HG03039 (cell line): ENCODE results near the gene TGFBR3.

Experiments used
- ATAC-seq: cut with Tn5 transposase; IDR thresholded peaks from one replicate; pipeline ENCODE4 v1.9.1; 2021; ENCODE audit warnings: mild to moderate bottlenecking, moderate library complexity; ENCODE audit not compliant: unreplicated experiment

Gene TGFBR3

DNA sequence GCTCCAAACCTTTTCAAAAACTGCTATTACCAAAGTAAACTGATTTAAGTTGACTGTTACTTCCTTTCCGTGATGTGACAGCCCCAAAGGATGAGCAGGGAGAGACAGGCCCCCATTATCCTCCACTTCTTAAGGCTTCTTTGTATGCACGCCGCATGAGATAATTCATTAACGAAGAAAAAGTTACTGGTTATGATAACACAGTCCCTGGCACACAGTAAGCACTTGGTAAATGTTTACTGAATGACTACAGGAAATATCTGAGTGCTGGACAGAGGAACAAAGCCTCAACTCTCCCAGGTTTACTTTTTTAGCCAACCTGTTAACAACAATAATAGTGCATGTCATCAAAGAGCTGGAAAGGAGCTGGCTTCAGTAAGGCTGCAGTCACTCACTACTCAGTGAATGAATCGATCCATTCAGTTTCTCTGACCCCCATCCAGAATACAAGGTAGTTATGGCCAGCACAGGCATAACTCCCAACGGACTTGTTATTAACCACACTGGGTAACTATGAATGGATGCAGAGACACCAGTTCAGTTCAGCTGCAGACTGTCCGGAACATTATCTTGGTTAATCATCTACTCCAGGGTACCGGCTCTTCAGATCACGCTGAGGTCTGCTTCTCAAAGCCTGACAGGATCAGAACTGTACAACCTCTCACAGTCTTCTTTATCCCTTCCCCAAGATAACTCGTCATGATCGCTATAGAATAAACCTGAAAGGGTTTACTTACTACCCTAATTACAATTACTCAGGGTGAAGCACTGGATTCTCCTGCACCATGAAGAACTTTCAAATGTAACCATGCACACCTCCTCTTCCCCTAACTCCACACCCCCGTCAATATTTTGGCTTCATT is 58.3 kb downstream of the TGFBR3 start:
- no peak for ATAC-seq

DNA sequence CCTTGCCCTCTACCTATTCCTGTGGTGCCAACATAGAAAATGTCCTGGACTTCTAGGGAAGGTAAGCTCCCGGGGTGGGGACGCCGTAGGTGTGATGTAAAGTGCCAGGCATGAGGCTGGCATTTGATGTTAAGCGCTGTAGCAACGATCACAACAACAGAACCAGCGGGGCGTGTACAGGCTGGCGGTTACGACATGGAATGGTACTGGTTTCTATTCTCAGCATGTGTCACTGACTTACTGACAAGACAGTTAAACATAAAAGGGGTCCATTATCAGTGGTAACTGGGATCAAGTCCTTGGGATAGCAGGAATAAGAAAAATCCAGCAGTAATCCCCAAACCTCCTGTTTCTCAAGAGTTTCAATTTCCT is 58.9 kb downstream of the TGFBR3 start:
- no peak for ATAC-seq

DNA sequence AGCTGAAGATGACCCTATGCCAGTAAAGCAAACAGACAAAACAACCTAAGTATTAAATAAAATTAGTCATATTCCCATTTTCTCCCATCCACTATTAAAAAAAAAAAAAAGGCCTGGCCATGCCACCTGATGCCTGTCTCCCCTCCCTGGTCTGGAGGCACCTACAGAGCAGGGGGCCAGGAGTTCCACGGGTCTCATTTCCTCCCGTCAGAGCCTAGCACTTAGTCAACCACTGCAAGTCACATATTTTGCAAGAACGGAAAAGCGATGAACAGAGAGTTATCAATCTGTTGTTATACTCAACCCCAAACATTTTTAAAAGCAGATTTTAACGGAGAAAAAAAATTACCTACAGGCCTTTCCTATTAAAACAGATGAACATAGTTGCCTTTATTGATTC is 59.3 kb downstream of the TGFBR3 start:
- no peak for ATAC-seq

DNA sequence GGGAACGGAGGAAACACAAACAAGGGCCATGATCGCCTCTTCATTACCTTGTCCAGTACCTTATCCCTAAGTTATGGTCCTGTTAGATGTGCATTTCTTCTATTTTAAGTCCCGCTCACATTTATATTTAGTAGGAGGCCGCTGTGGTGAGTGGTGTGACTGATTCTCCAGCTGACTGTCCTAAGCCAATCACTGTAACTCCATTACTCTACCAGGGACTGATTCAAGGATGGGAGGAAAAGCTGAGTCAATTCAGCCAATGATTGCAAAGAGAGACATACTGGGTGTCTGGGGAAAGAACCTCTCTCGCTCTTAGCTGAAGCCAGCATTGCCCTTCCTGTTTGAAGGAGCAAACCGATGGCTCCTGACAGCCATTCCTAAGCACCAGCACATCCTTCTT is 59.7 kb downstream of the TGFBR3 start:
- no peak for ATAC-seq

DNA sequence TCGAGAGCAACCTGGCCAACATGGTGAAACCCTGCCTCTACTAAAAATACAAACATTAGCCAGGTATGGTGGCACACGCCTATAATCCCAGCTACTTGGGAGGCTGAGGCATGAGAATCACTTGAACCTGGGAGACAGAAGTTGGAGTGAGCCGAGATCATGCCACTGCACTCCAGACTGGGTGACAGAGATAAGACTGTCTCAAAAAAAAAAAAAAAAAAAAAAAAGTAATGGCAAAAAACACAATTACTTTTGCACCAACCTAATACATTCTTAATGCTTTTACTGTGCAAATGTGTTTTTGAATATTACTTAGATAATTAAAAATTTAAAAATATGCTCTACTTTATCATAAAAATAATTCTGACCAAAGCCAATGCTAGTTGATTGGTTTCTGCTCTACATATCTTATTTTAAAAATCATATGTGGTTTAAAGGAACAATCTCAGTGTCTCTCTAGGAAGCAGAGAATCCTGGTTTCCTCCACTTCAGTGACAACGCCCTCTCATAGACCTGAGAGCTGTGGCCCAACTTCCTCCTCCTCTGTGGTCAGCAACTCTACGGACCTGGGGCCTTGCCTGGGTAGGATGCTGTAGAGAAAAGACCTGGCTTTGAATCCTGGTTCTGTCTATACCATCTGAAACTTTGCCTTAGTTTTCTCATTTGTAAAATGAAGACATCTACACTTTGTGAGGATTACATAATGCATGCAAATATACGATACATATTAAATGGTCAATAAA is 64.7 kb downstream of the TGFBR3 start:
- no peak for ATAC-seq

DNA sequence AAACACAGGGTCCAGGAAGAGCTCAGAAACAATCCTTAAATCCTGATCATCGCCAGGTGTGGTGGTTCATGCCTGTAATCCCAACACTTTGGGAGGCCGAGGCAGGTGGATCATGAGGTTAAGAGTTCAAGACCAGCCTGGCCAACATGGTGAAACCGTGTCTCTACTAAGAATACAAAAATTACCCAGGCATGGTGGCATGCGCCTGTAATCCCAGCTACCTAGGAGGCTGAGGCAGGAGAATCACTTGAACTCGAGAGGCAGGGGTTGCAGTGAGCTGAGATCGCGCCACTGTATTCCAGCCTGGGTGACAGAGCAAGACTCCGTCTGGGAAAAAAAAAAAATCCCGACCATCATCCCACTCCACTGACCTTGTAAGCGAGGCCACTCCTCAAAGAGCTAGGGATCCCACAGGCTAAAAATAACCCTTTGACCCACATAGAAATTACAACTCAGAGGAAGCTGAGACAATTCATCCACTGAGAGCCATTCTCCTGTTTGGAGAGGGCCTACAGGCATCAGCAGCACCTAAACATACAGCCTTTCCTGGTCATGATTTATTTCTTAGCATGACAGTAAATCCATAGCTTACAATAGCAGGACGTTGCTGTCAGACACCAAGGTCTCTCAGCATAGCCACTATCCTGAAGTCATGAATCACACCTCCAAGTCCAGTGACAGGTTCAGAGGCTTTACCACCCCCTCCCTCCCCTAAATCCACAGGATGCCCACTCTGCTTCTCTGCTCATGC is 66.7 kb downstream of the TGFBR3 start:
- ATAC-seq: no peak

DNA sequence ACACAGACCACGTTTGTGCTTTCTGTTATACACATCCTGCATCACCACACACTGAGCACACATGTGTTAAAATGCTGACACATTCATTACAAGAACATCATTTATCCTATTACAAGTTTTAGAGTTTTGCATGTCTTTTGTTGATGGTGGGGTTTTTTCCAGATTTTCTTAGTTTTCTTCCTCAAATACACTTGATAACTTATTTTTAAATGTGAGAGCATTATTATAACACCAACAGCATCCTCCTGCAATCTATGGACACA is 67.3 kb downstream of the TGFBR3 start:
- no peak for ATAC-seq

DNA sequence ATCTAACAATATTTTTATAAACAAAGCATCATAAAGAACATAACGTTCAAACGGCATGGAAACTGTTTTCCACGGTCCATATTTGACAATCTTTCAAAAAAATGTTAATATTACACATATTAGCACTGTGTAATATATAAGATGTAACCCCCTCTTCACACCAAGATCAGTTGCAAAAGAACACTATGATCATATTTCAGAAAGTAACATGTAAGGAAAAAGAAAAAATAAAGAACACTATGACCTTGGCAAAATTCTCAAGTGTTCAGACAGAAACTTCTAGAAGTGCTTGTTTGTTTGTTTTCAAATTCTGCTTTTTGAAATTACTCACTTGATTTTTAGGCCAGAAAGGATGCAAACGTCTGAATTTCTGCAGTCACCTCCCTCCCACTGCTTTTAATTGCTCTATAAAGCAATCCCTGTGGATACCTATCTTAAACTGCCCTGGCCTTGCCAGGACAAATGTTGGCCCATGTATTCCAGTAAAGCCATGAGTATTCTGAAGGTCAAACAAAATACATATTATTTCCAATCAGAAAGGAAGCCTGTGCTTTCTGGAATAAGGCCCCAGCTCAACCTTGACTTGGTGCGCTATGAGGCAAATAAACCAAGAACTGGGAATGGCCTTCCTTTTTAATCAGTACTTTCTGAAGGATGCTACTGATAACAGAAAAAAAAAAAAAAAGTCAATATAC is 68.6 kb downstream of the TGFBR3 start:
- ATAC-seq: no peak

DNA sequence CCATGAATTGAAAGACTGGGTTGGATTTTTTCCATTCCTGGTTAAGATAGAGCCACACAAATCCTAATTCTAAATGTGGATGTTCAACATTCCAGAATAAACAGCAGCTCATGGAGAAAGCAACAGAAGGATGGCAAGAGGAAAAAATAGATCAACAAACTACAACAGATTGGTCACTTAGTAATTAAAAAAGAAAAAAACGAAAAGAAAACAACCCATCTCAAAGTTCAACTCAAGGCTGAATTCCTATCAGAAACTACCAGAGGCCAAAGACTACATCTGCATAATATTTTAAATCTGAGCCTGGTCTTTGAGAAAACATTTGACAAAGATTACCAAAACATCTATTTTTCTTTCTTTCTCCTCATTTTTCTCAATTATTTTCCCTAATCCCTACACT is 69.9 kb downstream of the TGFBR3 start:
- ATAC-seq: no peak

DNA sequence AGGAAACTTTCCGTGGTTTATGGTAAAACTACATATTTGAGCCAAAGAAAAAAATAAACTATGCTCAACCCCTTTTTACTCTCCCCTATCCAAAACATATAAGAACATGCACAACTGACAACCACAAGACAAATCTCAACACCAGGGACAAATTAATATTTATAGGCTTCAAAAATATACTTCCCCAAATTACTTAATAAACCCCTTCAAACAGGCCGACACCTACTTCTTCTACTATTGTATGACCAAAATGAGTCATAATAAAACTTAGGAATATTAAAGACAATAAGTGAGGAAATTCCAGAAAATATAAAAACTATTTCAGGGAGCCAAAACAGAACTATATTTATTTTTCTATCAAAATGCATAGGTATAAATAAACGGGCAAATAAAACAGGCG is 71.5 kb downstream of the TGFBR3 start:
- ATAC-seq: no peak

DNA sequence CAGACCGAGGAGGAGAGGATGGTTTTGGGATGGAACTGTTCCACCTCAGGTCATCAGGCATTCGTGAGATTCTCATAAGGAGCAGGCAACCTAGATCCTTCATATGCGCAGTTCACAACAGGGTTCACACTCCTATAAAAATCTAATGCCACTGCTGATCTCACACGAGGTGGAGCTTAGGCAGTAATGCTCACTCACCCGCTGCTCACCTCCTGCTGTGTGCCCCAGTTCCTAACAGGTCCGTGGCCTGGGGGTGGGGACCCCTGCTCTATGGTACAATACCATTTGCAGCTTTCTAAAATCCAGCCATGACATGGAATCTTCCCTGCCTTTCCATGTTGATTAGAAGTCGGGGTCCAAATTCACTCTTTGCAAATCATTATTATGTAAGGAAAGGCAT is 72.1 kb downstream of the TGFBR3 start:
- no peak for ATAC-seq

DNA sequence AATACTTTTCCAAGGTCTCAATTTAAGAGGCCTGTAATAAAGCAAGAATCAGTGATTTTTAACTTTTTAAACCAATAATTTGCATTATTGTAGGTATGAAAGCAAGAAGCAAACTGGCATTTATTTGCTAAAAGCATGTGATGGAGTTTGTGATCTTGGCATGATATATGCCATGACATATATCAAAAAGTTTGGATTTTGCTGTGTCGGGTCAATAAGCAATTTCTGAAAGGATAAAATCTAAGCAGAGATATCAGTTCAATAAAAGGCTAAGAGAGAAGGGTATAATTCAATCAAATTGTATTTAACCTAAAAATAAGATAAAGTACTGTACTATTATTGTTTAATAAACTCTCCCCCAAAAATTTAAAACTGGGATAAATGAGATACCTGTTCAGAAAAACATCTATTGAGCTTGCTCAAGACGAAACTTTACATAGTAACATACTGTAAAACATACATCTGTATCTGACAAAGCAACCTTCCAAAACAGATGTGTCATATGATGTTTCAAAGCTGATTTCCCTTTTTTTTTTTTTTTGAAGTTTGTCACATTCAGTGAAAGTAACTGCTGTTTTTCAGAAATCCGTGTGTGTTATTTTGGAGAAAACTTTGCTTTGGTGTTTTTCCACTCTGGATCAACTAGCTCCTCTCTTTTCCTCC is 74.5 kb downstream of the TGFBR3 start:
- ATAC-seq: no peak

DNA sequence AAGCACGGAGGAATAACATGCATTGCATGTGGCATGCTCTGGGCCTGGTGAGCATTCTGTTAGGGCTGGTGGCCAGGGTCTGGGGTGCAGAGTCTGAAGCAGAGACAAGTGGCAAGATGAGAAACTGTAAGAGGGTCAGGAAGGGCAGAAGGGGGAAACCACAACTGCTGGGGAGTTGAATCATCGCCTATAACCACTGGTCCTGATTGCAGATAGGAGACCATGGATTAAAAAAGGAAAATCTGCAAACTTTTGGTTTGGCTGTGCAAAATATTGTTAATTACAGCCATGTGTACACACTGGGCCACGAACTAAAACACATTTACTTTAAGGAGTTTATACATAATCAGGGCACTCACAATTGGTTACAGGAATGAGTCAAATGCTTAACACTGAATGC is 76.6 kb downstream of the TGFBR3 start:
- no peak for ATAC-seq

DNA sequence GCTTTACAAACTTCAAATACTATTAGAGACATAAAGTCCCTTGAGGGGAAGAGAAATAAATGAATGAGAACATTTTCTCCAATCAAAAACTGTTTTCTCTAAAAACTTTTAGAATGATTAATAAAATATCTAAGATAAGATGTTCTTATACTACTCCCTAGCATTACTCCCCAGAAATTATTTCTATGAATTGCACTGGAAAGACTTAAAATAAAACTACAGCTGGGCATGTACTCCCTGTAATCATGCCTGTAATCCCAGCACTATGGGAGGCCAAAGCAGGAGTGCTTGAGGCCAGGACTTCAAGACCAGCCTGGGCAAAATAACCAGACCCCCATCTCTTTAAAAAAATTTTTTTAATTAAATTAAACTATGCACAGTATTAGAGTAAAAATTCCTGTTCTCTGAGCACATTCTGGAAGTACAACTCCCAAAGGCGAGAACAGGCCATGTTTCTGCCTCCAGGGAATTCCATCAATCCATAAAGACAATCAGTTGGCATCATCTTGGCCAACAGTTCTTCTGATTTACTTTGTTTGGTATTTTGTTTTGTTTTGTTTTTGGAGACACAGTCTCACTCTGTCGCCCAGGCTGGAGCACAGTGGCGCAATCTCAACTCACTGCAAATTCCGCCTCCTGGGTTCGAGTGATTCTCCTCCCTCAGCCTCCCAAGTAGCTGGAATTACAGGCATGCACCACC is 77.9 kb downstream of the TGFBR3 start:
- no peak for ATAC-seq

DNA sequence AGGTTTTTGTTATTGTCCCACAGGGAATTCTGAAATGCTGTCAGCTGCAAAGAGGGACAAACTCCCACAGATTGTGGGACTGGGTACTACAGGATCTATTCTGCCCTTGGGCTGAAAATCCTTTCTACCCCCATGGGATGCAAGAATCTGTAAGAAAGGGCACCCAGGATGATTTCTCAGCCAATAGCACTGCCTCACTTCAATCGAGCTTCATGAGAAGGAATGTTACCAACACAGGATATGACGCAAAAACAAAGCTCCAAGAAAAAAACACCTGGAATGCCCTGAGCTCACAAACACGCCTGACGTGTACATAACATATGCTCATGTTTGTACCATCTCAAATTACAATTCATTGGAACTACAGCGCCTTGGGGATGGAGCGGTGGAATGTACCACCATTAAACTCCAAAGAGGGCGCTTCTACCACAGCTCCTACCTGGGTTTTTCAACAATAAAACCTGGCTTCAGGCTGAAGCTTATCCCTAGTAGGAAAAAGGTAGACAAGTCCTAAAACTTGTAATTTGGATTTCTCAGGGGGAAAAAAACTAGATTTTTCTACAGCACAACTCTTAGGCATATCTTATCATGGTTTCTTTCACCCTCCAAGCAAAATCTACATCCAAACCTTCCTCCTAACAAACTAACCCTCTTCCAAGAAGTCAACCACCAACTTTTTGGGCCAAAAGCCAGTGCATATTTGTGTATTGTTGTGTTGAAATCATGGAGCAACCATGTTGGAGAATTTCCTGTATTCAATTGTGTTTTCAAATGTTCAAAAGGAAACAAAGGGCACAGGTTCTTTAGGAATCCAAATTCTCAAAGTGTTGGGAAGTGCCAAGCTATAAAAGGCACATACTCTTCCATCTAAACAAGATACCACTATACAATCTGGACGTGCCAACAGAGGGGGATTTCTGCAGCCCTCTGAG is 78.9 kb downstream of the TGFBR3 start:
- ATAC-seq: no peak

DNA sequence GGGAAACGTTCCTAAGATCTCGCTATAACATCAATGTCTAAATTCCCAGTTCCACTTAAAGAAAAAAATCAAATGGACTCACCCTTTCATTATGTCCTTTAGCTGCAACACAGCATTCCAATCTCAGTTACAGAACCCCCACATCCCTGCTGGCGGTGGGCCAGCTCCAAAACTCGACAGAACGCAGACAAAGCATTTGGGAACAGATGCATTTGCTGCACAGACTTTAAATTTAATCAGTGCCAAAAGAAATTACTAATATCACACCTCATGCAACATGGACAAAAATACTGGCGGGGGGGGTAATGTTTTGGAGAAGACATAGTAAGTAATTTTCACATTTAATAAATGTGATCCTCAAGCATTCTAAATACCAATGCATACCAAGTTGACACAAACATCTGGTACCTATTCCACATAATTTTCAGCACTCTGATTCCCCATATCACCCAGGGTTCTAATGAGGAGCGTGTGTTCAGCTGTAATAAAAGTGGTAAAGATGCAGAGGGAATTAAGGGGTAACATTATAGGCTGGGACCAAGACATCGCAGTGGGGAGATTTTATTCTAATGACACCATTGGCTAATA is 79.7 kb downstream of the TGFBR3 start:
- no peak for ATAC-seq

DNA sequence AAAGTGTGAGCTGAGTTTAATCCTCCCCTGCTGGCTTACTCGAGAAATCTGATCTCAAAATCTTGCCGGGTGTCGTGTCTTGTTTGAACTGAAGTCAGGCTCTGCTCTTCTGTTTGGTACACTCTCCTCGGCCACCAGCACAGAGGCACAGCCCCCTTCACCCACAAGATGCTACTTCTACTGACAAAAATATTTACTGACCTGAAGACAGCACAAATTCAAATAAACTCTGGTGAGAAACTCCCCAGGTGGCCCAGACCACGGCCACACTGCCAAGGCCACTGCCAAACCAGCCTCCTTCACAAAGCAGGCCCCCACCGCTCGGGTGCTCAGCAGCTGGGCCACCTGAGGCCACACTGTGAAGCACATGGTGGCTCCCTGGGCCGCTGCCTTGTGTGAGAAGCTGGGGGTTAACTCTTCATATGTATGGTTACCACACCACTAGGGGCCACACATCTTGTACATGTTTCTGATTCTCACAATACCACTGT is 80.6 kb downstream of the TGFBR3 start:
- ATAC-seq: no peak

DNA sequence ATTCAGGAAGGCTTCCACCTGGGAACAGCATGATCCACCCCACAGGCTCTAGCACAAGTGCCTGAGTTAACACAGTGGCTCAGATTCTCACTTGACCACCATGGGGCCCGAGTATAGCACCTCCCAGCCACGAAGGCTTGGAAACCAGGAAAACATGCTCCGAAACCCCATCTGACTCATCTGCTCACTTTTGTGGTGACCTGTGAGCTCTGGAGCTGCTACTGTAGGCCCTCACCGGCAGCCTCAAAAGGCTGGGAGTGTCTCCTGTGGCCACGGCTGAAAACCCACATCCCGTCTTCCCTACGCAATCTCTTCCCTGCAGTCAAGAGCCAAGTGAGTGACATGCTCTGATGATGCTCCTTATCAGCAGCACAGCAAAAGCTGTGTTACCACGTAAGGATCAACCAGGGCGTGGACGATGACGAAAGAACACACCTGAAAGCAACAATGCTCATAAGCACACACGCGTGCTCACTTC is 81.4 kb downstream of the TGFBR3 start:
- ATAC-seq: peak; percentile 10
